ENCODE data around the gene DPP7. TPM values are rescaled to one million over a fixed set of nuclear protein-coding genes. Genes with fewer than 3 reads are reported as not detected.
"Not testable (repeated sequence)": the region's sequence is repeated elsewhere in the genome, so short reads cannot be mapped to it uniquely, and the experiment has no call there.

The DPP7 gene
- total RNA-seq, 1 experiment from 2014 or later, result 114 TPM

DNA sequence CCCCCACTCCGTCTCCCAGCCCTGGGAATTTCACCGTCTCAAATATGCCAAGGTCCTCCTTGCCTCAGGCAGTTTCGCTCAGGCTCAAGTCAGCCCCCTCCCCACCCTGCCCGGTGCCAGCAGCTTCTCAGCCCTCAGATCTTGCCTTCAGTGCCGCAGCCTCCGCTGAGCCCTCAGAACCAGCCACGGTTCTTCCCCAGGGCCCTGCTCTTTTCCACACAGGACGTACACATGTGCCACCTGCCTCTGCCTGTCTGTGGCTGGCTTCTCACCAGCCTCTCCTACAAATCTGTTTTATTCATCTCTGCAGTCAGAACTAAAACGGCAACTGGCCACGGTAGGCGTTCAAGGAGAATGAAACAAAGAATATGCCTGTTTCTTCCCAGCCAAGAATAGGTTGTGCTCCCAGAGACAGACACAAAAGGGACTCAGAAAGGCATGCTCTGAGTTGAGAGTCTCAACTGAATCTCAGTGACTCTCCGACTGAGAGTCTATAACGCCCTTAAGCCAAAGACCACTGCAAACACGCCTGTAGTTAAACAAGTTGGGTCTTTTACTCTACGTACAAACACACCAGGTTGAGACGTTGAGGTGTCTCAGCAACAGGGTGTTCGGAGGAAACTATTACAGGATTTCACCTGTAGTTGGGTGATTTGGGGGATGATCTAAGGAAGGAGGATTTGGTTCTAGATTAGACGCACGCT lies 13.8 kb upstream of the DPP7 start:
- Histone ChIP-seq H3K79me2 (ENCODE audit: low read length) (peaks cover 38% of the 10 kb centered on the region), H3K4me3 (ENCODE audit: low read length) (peak overlapping the region; percentile 79), H3K36me3 (ENCODE audit: insufficient read depth, low read length) (no peaks in the 10 kb centered on the region), H3K9ac (ENCODE audit: low read length) (peak overlapping the region; percentile 97), H4K20me1 (ENCODE audit: insufficient read depth, low read depth, low read length) (no peaks in the 10 kb centered on the region), H2AFZ (ENCODE audit: low read length) (no peak overlapping the region), H3K9me2 (replicated peaks; ENCODE audit: insufficient read depth, low read length) (no peaks in the 10 kb centered on the region), H3K27me3 (ENCODE audit: low read length) (no peaks in the 10 kb centered on the region), H3K4me1 (ENCODE audit: low read length) (peaks cover 32% of the 10 kb centered on the region), H3K27ac (ENCODE audit: low read length) (peak overlapping the region; percentile 88), H3K9me3 (ENCODE audit: low read length) (no peaks in the 10 kb centered on the region), H3K4me2 (ENCODE audit: low read depth, low read length, poor library complexity, severe bottlenecking) (peak overlapping the region; percentile 68)
- peak; percentile 74 for DNase-seq

DNA sequence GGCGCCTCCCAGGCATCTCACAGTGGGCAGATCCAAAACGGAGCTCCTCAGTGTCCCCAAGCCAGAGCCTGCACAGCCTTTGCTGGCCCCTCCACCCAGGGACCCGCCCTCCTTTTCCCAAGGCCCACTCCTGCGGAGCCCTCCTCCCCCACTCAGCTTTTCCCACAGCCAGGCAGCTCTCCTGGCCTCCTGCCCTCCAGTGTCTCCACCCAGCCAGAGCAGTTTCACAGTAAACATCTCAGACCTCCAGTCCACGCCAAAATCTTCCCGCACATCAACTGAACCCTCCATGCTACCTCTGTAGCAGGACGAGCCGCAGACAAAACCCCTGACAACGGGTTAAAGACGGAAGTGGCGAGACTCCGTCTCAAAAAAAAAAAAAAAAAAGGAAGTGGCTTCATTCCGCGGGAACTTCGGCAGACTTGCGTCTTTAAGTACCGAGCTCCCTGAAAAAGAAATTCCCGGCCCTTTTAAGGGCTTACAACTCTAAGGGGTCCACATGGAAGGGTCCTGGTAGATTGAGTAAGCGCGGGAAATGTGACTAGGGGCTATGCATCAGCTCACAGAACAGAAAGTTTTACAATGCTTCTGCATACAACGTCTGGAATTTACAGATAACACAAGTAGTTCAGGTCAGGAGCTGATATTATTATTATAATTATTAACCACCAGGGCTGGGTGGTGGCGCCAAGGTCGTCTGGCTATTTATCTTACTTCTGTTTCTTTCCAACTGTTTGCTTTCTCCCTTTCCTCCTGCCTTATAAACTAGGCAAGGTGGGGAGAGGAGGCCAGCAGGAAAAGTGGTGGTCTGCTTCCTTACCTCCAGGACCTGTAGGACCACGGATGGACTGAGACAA lies 13.0 kb upstream of the DPP7 start:
- H3K4me2 ChIP-seq (ENCODE audit: low read depth, low read length, poor library complexity, severe bottlenecking), result peak overlapping the region; percentile 68
- peak; percentile 93 for DNase-seq
- peaks cover 38% of the 10 kb centered on the region for H3K79me2 ChIP-seq (ENCODE audit: low read length)
- no peaks in the 10 kb centered on the region for H3K9me2 ChIP-seq (replicated peaks; ENCODE audit: insufficient read depth, low read length)
- peak overlapping the region; percentile 88 for H3K27ac ChIP-seq (ENCODE audit: low read length)
- H3K27me3 ChIP-seq (ENCODE audit: low read length), result no peaks in the 10 kb centered on the region
- H3K9me3 ChIP-seq (ENCODE audit: low read length), result no peaks in the 10 kb centered on the region
- no peak overlapping the region; the same call in 1 of the 2 replicates for H2AFZ ChIP-seq (ENCODE audit: low read length)
- H4K20me1 ChIP-seq (ENCODE audit: insufficient read depth, low read depth, low read length), result no peaks in the 10 kb centered on the region
- H3K36me3 ChIP-seq (ENCODE audit: insufficient read depth, low read length), result no peaks in the 10 kb centered on the region
- H3K4me3 ChIP-seq (ENCODE audit: low read length), result peak overlapping the region; percentile 79
- peaks cover 40% of the 10 kb centered on the region for H3K4me1 ChIP-seq (ENCODE audit: low read length)
- peak overlapping the region; percentile 97 for H3K9ac ChIP-seq (ENCODE audit: low read length)

DNA sequence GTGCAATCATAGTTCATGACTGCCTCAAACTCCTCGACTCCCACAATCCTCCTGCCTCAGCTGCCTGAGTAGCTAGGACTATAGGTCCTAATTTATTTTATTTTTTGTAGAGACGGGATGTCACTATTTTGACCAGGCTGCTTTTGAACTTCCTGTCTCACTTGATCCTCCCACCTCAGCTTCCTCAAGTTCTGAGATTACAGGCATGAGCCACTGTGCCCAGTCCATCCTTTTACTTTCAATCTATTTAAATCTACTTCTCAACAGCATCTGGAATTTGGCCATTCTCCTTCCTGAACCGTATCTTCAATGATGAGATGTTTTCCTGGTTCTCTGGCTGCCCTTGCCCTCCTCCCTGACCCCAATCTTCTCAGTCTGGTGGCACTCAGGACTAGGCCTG lies 12.3 kb upstream of the DPP7 start:
- peak overlapping the region; percentile 79 for H3K4me3 ChIP-seq (ENCODE audit: low read length)
- H3K4me1 ChIP-seq (ENCODE audit: low read length), result peaks cover 47% of the 10 kb centered on the region
- no peaks in the 10 kb centered on the region for H3K27me3 ChIP-seq (ENCODE audit: low read length)
- H3K4me2 ChIP-seq (ENCODE audit: low read depth, low read length, poor library complexity, severe bottlenecking), result peak overlapping the region; percentile 68
- no peaks in the 10 kb centered on the region for H4K20me1 ChIP-seq (ENCODE audit: insufficient read depth, low read depth, low read length)
- H3K27ac ChIP-seq (ENCODE audit: low read length), result peak overlapping the region; percentile 88
- H3K9me2 ChIP-seq (replicated peaks; ENCODE audit: insufficient read depth, low read length), result no peaks in the 10 kb centered on the region
- H3K9me3 ChIP-seq (ENCODE audit: low read length), result no peaks in the 10 kb centered on the region
- H3K9ac ChIP-seq (ENCODE audit: low read length), result peak overlapping the region; percentile 97
- H2AFZ ChIP-seq (ENCODE audit: low read length), result no peak overlapping the region
- DNase-seq, result peak; percentile 63
- peaks cover 38% of the 10 kb centered on the region for H3K79me2 ChIP-seq (ENCODE audit: low read length)
- H3K36me3 ChIP-seq (ENCODE audit: insufficient read depth, low read length), result no peaks in the 10 kb centered on the region

DNA sequence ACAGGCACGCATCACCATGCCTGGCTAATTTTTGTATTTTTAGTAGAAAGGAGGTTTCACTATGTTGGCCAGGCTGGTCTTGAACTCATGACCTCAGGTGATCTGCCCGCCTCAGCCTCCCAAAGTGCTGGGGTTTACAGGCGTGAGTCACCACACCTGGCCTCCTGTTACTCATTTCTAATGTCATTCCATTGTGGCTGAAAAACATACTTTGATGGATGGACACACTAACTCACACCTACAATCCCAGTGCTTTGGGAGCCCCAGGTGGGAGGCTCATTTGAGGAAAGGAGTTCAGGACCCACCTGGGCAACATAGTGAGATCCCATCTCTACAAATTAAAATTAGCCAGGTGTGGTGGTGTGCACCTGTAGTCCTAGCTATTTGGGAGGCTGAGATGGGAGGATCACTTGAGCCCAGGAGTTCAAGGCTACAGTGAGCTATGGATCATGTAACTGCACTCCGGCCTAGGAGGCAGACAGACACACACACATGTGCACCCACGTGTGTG lies 9.5 kb upstream of the DPP7 start:
- Histone ChIP-seq H3K79me2 (ENCODE audit: low read length) (peaks cover 30% of the 10 kb centered on the region), H3K4me1 (ENCODE audit: low read length) (peaks cover 47% of the 10 kb centered on the region), H3K27ac (ENCODE audit: low read length) (peak overlapping the region; percentile 90; the same call in 1 of the 2 replicates), H3K4me2 (ENCODE audit: low read depth, low read length, poor library complexity, severe bottlenecking) (peak overlapping the region; percentile 87)
- not testable (repeated sequence) for H3K9ac ChIP-seq (ENCODE audit: low read length); H4K20me1 ChIP-seq (ENCODE audit: insufficient read depth, low read depth, low read length); H3K36me3 ChIP-seq (ENCODE audit: insufficient read depth, low read length); H3K9me3 ChIP-seq (ENCODE audit: low read length); H3K27me3 ChIP-seq (ENCODE audit: low read length); H2AFZ ChIP-seq (ENCODE audit: low read length); H3K4me3 ChIP-seq (ENCODE audit: low read length); DNase-seq; H3K9me2 ChIP-seq (replicated peaks; ENCODE audit: insufficient read depth, low read length)

DNA sequence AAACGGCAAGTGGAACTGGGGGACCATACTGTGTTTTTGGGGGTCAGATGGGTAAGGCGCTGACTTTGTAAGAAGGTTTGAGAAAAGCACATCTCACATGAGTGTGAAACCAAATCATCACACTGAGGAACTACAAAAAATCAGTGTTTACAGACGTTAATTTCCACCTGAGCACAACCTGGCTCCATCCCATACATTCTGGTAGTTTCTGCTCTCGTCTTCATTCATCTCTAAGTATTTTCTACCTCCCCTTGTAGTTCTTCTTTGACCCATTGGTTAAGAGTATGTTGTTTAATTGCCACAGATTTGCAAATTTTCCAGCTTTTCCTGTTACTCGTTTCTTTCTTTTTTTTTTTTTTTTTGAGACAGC lies 8.9 kb upstream of the DPP7 start:
- Histone ChIP-seq H3K9ac (ENCODE audit: low read length) (peak overlapping the region; percentile 23), H3K27ac (ENCODE audit: low read length) (peak overlapping the region; percentile 90), H3K79me2 (ENCODE audit: low read length) (peaks cover 25% of the 10 kb centered on the region), H3K4me1 (ENCODE audit: low read length) (peaks cover 48% of the 10 kb centered on the region), H2AFZ (ENCODE audit: low read length) (no peak overlapping the region), H3K27me3 (ENCODE audit: low read length) (no peaks in the 10 kb centered on the region), H4K20me1 (ENCODE audit: insufficient read depth, low read depth, low read length) (no peaks in the 10 kb centered on the region), H3K4me2 (ENCODE audit: low read depth, low read length, poor library complexity, severe bottlenecking) (peak overlapping the region; percentile 87), H3K9me3 (ENCODE audit: low read length) (no peaks in the 10 kb centered on the region), H3K9me2 (replicated peaks; ENCODE audit: insufficient read depth, low read length) (no peaks in the 10 kb centered on the region), H3K4me3 (ENCODE audit: low read length) (no peak overlapping the region), H3K36me3 (ENCODE audit: insufficient read depth, low read length) (no peaks in the 10 kb centered on the region)
- DNase-seq, result no peak

DNA sequence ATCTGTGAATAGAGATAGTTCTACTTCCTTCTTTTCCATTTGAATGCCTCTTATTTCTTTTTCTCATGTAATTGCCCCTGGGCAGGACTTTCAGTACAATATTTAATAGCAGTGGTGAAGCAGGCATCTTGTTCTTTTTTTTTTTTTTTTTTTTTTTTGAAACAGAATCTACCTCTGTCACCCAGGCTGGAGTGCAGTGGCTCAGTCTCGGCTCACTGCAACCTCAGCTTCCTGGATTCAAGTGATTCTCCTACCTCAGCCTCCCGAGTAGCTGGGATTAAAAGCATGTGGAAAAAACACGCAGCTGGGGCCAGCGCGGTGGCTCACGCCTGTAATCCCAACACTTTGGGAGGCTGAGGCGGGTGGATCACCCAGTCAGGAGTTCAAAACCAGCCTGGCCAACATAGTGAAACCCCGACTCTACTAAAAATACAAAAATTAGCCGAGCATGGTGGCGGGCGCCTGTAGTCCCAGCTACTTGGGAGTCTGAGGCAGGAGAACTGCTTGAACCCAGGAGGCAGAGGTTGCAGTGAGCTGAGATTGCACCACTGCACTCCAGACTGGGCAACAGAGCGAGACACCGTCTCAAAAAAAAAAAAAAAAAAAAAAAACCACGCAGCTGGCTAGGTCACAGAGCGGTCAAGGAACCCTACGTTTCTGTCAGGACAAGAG lies 8.4 kb upstream of the DPP7 start:
- Histone ChIP-seq H3K27ac (ENCODE audit: low read length) (peak overlapping the region; percentile 90), H3K4me2 (ENCODE audit: low read depth, low read length, poor library complexity, severe bottlenecking) (peak overlapping the region; percentile 87)

DNA sequence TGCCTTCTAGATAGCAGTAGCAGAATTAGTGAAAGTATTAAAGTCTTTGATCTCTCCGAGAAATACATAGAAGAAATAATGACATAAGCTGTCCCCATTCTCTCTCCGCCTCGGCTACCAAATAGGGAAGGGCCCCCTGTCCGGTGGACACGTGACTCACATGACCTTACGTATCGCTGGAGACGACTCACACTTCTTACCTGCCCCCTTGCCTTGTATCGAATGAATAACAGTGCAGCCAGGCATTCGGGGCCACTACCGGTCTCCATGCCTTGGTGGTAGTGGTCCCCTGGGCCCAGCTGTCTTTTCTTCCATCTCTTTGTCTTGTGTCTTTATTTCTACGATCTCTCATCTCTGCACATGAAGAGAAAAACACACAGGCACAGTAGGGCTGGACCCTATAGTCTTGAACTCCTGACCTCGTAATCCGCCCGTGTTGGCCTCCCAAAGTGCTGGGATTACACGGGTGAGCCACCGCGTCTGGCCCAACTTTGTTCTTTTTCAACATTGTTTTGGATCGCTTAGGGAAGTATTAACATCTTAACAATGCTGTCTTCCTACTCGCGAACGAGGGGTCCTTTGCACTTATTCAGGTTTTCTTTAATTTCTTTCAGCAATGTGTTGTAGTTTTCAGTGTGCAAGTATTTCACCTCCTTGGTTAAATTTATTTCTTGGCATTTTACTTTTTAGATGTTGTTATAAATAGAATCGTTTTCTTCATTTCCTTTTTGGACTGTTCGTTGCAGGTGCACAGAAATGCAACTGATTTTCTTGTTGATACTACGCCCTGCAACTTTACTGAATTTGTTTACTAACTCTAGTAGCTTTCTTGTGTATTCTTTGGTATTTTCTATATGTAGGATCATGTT lies 7.6 kb upstream of the DPP7 start:
- DNase-seq, result peak; percentile 68
- H3K9me3 ChIP-seq (ENCODE audit: low read length), result not testable (repeated sequence)

More for the DNA sequence above, 8.4 kb upstream of the DPP7 start:
- H3K79me2 ChIP-seq (ENCODE audit: low read length), result peaks cover 20% of the 10 kb centered on the region
- H3K4me3 ChIP-seq (ENCODE audit: low read length), result peak overlapping the region; percentile 58; the same call in 1 of the 2 replicates
- peak; percentile 69 for DNase-seq
- H3K27me3 ChIP-seq (ENCODE audit: low read length); H3K9me3 ChIP-seq (ENCODE audit: low read length); H3K36me3 ChIP-seq (ENCODE audit: insufficient read depth, low read length); H4K20me1 ChIP-seq (ENCODE audit: insufficient read depth, low read depth, low read length); H2AFZ ChIP-seq (ENCODE audit: low read length); H3K9me2 ChIP-seq (replicated peaks; ENCODE audit: insufficient read depth, low read length): not testable (repeated sequence)
- peak overlapping the region; percentile 63 for H3K9ac ChIP-seq (ENCODE audit: low read length)
- peaks cover 44% of the 10 kb centered on the region for H3K4me1 ChIP-seq (ENCODE audit: low read length)

More for the DNA sequence above, 7.6 kb upstream of the DPP7 start:
- H2AFZ ChIP-seq (ENCODE audit: low read length), result 0 out of 2 replicates have a peak overlapping the region, but pooled peaks have one; percentile 32
- not testable (repeated sequence) for H4K20me1 ChIP-seq (ENCODE audit: insufficient read depth, low read depth, low read length); H3K27me3 ChIP-seq (ENCODE audit: low read length); H3K36me3 ChIP-seq (ENCODE audit: insufficient read depth, low read length); H3K9me2 ChIP-seq (replicated peaks; ENCODE audit: insufficient read depth, low read length)
- H3K9ac ChIP-seq (ENCODE audit: low read length), result peak overlapping the region; percentile 63
- H3K4me3 ChIP-seq (ENCODE audit: low read length), result peak overlapping the region; percentile 58
- H3K79me2 ChIP-seq (ENCODE audit: low read length), result peaks cover 12% of the 10 kb centered on the region
- peaks cover 40% of the 10 kb centered on the region for H3K4me1 ChIP-seq (ENCODE audit: low read length)
- H3K27ac ChIP-seq (ENCODE audit: low read length), result peak overlapping the region; percentile 90
- H3K4me2 ChIP-seq (ENCODE audit: low read depth, low read length, poor library complexity, severe bottlenecking), result peak overlapping the region; percentile 87
